ENCODE results near the gene KREMEN2. TPM values are rescaled to one million over a fixed set of nuclear protein-coding genes. Genes with fewer than 3 reads are reported as not detected.
A peak's percentile ranks its signal among the peaks of the same experiment; 100 is the strongest.

KREMEN2 gene
- total RNA-seq, 1 donor from 2014 or later = 0.31 TPM

DNA sequence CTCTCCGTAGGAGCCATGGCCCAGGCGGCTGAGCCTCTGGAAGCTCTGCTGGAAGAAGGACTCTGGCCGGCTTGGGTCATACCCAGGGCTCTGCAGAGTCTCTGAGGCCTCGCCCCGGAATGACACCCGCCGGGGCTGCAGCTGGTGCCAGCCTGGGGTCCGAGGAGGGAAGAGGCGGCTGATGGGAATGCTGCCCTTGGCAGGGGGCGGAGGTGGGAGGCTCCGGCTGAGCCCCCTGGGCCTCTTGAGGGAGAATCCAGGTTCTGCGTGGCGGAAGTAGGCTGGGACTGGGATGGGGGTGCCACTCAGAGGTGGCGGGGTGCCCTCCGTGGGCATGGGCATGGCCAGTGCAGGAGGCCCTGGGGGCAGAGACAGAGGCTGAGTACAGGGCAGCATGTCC is 12.6 kb downstream of the KREMEN2 start:
- Mint-ChIP-seq H3K27ac (no peak overlapping the region), H3K4me3 (ENCODE audit: low read depth) (no peak overlapping the region), H3K9me3 (ENCODE audit: low read depth) (no peaks in the 10 kb centered on the region), H3K27me3 (peaks cover 2% of the 10 kb centered on the region), H3K4me1 (ENCODE audit: low read depth) (peaks cover 8% of the 10 kb centered on the region), H3K36me3 (ENCODE audit: insufficient read depth) (no peaks in the 10 kb centered on the region)
- TF ChIP-seq, protein P1, sequence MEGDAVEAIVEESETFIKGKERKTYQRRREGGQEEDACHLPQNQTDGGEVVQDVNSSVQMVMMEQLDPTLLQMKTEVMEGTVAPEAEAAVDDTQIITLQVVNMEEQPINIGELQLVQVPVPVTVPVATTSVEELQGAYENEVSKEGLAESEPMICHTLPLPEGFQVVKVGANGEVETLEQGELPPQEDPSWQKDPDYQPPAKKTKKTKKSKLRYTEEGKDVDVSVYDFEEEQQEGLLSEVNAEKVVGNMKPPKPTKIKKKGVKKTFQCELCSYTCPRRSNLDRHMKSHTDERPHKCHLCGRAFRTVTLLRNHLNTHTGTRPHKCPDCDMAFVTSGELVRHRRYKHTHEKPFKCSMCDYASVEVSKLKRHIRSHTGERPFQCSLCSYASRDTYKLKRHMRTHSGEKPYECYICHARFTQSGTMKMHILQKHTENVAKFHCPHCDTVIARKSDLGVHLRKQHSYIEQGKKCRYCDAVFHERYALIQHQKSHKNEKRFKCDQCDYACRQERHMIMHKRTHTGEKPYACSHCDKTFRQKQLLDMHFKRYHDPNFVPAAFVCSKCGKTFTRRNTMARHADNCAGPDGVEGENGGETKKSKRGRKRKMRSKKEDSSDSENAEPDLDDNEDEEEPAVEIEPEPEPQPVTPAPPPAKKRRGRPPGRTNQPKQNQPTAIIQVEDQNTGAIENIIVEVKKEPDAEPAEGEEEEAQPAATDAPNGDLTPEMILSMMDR (IDR thresholded peaks at IDR 0.05; ENCODE audit: unreplicated experiment) = no peak
- DNase-seq (ENCODE audit: low spot score, unreplicated experiment) = no peak

DNA sequence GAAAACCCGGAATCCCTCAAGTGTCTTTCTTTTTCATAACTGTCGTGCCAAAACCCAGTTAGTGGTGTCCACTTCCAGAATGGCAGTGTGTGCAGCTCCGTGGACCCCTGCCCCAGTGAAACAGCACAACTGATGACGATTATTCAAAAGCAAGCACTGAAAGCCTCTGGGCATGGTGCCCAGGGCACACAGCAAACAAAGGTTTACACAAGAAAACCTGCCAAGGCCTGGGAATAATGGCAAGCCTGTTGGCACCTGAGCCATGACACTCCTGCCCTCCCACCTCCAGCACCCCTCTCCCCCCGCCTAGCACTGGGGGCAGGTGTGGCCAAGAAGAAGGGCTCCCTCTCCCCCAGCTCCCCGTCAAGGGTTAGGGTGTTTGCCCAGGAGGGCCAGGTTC is 13.4 kb downstream of the KREMEN2 start:
- Mint-ChIP-seq H3K4me3 (ENCODE audit: low read depth) (no peak overlapping the region), H3K4me1 (ENCODE audit: low read depth) (peaks cover 12% of the 10 kb centered on the region), H3K9me3 (ENCODE audit: low read depth) (no peaks in the 10 kb centered on the region)

DNA sequence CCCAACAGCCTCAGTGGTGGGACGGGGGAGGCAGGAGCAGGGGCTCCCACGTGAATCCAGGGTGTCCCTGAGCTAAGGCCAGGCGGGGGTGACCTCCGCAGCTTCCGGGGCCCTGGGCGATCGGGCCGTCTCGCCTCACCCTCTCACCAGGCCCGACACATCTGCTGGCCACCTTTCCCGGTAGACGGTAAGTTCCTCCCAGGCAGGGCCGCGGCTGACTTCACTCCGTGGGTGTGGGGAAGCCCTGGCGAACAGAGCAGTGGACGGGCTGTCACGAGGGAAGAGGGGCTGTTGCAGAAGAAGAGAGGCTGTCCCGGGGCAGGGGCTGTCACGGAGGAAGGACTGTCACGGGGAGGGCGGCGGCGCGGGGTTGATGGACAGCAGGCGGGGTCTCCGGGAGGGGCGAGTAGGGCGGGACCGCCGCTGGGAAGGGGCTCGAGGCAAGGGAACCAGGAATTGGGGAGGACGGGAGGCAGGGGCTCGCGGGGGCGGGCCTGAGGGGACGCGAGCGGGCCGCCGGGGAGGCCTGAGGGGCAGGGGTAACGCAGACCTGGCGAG is 15.7 kb downstream of the KREMEN2 start:
- peaks cover 15% of the 10 kb centered on the region for H3K4me1 Mint-ChIP-seq (ENCODE audit: low read depth)
- H3K4me3 Mint-ChIP-seq (ENCODE audit: low read depth) = peak overlapping the region; percentile 74
- H3K36me3 Mint-ChIP-seq (ENCODE audit: insufficient read depth) = no peaks in the 10 kb centered on the region
- peaks cover 6% of the 10 kb centered on the region for H3K27me3 Mint-ChIP-seq
- H3K27ac Mint-ChIP-seq = no peak overlapping the region
- no peaks in the 10 kb centered on the region for H3K9me3 Mint-ChIP-seq (ENCODE audit: low read depth)
- TF ChIP-seq, protein P1 (IDR thresholded peaks at IDR 0.05; ENCODE audit: unreplicated experiment) = no peak
- DNase-seq (ENCODE audit: low spot score, unreplicated experiment) = no peak

More for the DNA sequence above, 13.4 kb downstream of the KREMEN2 start:
- no peak overlapping the region for H3K27ac Mint-ChIP-seq
- H3K36me3 Mint-ChIP-seq (ENCODE audit: insufficient read depth) = no peaks in the 10 kb centered on the region
- DNase-seq (ENCODE audit: low spot score, unreplicated experiment) = no peak
- H3K27me3 Mint-ChIP-seq = peaks cover 3% of the 10 kb centered on the region
- TF ChIP-seq, protein P1 (IDR thresholded peaks at IDR 0.05; ENCODE audit: unreplicated experiment) = no peak

DNA sequence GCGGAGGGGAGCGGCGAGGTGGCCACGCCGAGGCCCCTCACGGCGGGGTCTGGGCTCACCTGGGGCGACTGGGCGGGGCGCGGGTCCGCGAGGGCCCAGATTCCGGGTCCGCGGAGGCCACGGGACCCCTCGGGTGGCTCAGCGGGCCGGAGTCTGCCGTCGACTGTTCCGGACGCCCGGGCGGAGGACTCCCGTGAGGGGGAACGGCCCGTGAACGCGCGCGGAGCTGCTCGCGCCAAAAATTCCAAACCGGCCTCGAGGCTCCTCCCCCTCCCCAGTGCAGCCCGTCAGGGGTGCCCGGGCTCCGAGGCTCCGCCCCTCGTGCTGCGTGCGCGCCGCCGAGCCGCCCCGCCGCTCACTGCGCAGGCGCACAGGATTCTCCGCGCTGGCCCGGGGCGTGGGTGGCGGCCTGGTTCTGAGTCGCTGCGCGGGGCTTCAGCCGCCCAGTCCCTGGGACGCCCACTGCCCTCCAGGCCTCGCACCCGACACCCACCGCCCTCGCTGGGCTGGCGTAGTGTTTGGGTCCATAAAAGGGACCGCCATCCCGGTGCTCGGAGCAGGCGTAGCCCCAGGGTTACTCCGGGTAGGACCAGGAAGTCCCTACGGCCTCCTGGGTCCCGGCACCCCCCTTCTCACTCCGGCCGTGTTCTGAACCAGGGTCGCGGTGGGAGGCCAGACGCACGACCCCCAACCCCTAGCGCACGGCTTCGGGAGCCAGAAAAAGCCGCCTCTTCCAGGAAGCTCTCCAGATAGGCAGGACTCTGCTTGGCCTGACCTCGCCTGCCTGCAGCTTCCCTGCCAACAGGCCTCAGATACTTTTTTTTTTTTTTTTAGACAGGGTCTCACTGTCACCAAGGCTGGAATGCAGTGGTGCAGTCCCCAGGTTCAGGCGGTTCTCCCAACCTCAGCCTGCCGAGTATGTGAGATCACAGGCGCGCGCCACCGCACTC is 16.4 kb downstream of the KREMEN2 start, which contains the start of gene PKMYT1:
Gene PKMYT1 (minus strand): TSS at position 220 of the 950 bp plus-strand sequence. CDS start 789 bp downstream, outside the sequence.
- no peaks in the 10 kb centered on the region for H3K9me3 Mint-ChIP-seq (ENCODE audit: low read depth)
- H3K27me3 Mint-ChIP-seq = peaks cover 6% of the 10 kb centered on the region
- TF ChIP-seq, protein P1 (IDR thresholded peaks at IDR 0.05; ENCODE audit: unreplicated experiment) = no peak
- peak; percentile 89 for DNase-seq (ENCODE audit: low spot score, unreplicated experiment)
- H3K36me3 Mint-ChIP-seq (ENCODE audit: insufficient read depth) = no peaks in the 10 kb centered on the region
- peak within 1 kb of the TSS; percentile 97 for H3K27ac Mint-ChIP-seq
- peak within 1 kb of the TSS; percentile 79 for H3K4me3 Mint-ChIP-seq (ENCODE audit: low read depth)
- peaks cover 15% of the 10 kb centered on the region for H3K4me1 Mint-ChIP-seq (ENCODE audit: low read depth)

DNA sequence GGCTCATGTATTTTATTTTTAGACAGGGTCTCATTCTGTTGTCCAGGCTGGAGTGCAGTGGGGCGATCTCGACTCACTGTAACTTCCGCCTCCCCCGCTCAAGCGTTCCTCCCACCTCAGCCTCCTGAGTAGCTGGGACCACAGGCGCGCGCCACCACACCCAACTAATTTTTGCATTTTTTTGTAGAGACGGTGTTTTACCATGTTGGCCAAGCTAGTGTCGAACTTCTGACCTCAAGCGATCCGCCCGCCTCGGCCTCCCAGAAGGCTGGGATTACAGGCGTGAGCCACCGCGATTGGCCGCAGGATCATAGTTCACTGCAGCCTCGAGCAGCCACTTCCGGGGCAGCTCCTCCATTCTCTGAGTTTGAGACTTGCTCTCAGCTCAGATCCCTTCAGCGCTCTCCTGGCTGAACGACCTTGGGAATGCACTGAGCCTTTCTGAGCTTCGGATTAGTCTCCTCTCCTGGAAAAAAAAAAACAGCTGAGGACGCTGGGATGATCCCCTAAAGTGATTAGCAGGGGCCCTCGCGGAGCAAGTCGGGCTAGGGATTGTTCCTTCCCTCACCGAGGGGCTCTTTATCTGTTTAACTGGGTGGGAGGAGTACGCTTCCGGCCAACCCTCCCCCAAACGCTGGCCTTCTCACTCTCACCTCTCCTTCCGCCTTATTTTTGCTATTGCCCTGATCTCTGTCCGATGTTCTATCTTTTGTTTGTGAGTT is 17.3 kb downstream of the KREMEN2 start:
- Mint-ChIP-seq H3K4me1 (ENCODE audit: low read depth) (peaks cover 15% of the 10 kb centered on the region), H3K9me3 (ENCODE audit: low read depth) (no peaks in the 10 kb centered on the region), H3K27ac (peak overlapping the region; percentile 97), H3K4me3 (ENCODE audit: low read depth) (peak overlapping the region; percentile 79), H3K27me3 (peaks cover 6% of the 10 kb centered on the region), H3K36me3 (ENCODE audit: insufficient read depth) (no peaks in the 10 kb centered on the region)
- DNase-seq (ENCODE audit: low spot score, unreplicated experiment) = no peak
- TF ChIP-seq, protein P1 (IDR thresholded peaks at IDR 0.05; ENCODE audit: unreplicated experiment) = no peak

Data from progenitor cell of endocrine pancreas (in vitro differentiated cells).